Nephron progenitor cell (in vitro differentiated cells): Measurements from ENCODE around the gene NCOA1.
A peak's percentile ranks its signal among the peaks of the same experiment; 100 is the strongest.

Experiments
- DNase-seq: peaks from one replicate; pipeline ENCODE4 v3.0.0; 2021
- H3K27ac Mint-ChIP-seq: 2 replicates; pipeline ENCODE4 v1.8.0; 2021; ENCODE audit warnings: mild to moderate bottlenecking, moderate library complexity, mixed read lengths
- H3K27me3 Mint-ChIP-seq: 2 replicates; pipeline ENCODE4 v1.8.0; 2021; ENCODE audit warnings: mild to moderate bottlenecking, low read depth, mixed read lengths; ENCODE audit not compliant: poor library complexity
- H3K36me3 Mint-ChIP-seq: 2 replicates; pipeline ENCODE4 v1.8.0; 2021; ENCODE audit warnings: low read depth, mixed read lengths
- H3K4me1 Mint-ChIP-seq: 2 replicates; pipeline ENCODE4 v1.8.0; 2021; ENCODE audit warnings: mixed read lengths
- H3K4me3 Mint-ChIP-seq: 2 replicates; pipeline ENCODE4 v1.8.0; 2021; ENCODE audit warnings: mild to moderate bottlenecking, moderate library complexity, mixed read lengths
- H3K9me3 Mint-ChIP-seq: 2 replicates; pipeline ENCODE4 v1.8.0; 2021; ENCODE audit warnings: mild to moderate bottlenecking, moderate library complexity, mixed read lengths
- CTCF ChIP-seq: fragments of 200-600 bp; sonication (generic); IDR thresholded peaks from 2 replicates; pipeline ENCODE4 v1.5.0; 2021; ENCODE audit warnings: antibody characterized with exemption

The NCOA1 gene

GRCh38 chr2:24489465-24490180 lies 1.4 kb upstream of the NCOA1 start:
- no peak for DNase-seq

DNA sequence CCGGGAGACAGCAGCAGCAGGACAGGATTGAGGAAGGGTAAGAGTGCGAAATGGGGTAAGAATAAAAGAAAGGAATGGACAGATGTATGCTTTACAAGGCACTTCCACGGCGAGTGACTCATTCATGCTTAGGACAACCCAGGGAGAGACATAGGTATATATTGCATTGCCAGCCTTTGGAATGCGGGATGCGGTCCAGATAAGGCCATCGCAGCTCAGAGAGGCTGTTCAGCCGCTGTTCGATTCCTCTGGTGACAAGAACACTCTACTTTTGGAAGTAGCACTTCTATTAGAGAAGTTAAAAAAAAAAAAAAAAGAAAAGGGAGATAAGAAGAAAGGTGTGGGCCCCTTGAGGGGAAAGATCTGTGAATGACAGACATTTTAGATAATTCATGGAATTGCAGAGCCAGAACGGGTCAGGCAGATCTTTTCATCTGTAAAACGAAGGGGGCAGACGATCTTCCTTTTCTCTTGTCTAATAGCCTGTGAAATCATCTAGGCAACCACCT lies 819 bp upstream of the NCOA1 start:
- H3K4me1 Mint-ChIP-seq, result peaks cover 48% of the 10 kb centered on the region
- peaks cover 37% of the 10 kb centered on the region for H3K27me3 Mint-ChIP-seq
- peak; percentile 12 for DNase-seq
- no peaks in the 10 kb centered on the region for H3K9me3 Mint-ChIP-seq
- no peaks in the 10 kb centered on the region for H3K36me3 Mint-ChIP-seq
- TF ChIP-seq CTCF, result no peak
- H3K27ac Mint-ChIP-seq, result peak overlapping the region; percentile 3
- peak overlapping the region; percentile 81 for H3K4me3 Mint-ChIP-seq

More at GRCh38 chr2:24489465-24490180, 1.4 kb upstream of the NCOA1 start:
- Mint-ChIP-seq H3K9me3 (no peaks in the 10 kb centered on the region), H3K36me3 (no peaks in the 10 kb centered on the region), H3K4me3 (peak overlapping the region; percentile 81), H3K27ac (peak overlapping the region; percentile 3), H3K27me3 (peaks cover 37% of the 10 kb centered on the region), H3K4me1 (peaks cover 48% of the 10 kb centered on the region)
- TF ChIP-seq CTCF, result no peak

DNA sequence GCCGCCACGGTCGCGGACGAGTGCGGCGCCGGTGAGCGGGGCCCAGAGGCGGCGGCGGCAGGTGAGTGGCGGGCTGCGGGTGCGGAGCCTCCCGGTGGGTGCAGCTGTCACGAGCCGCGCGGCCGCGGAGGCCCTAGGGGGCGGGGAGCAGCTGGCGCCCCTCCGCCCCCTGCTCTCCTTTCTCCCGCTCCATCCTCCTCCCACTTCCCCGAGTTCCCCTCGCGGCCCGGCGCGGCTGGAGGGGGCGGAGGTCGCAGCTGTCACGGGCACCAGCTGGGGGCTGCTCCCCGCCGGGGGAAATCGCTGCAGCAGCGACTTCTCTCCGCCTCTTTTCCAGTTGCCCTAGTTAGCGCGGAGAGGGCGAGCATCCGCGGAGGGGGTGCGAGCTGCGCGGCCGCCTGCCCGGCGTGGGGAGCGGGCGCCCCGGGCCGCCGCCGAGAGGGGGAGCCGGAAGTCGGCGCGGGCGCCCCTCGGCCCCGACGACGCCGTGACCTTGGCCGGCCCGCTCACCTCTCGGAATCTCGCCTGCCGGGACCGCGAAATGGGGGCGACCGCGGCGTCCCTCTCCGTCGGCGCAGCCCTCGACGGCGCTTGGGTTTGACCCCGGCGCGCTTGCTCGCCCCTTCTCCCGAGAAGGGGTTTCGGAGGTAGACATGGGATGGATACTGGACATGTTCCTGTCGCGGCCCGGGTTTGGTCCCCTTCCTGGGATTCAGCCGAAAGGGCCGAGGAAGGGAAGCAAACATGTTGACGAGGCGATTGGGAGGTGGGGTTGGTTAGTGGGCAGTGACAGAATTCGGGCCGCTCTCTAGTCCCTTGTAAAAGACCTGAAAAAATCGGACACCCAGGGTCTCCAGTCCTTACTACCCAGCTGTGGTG lies 727 bp downstream of the NCOA1 start:
- H3K9me3 Mint-ChIP-seq, result no peaks in the 10 kb centered on the region
- H3K4me3 Mint-ChIP-seq, result peak overlapping the region; percentile 85
- H3K4me1 Mint-ChIP-seq, result peaks cover 48% of the 10 kb centered on the region
- peaks cover 37% of the 10 kb centered on the region for H3K27me3 Mint-ChIP-seq
- no peak for TF ChIP-seq CTCF
- peak; percentile 75 for DNase-seq
- H3K27ac Mint-ChIP-seq, result peak overlapping the region; percentile 57
- H3K36me3 Mint-ChIP-seq, result no peaks in the 10 kb centered on the region

GRCh38 chr2:24492421-24493279 lies 1.6 kb downstream of the NCOA1 start:
- H3K27me3 Mint-ChIP-seq, result peaks cover 37% of the 10 kb centered on the region
- H3K4me1 Mint-ChIP-seq, result peaks cover 48% of the 10 kb centered on the region
- H3K9me3 Mint-ChIP-seq, result no peaks in the 10 kb centered on the region
- TF ChIP-seq CTCF, result no peak
- peak overlapping the region; percentile 85 for H3K4me3 Mint-ChIP-seq
- H3K27ac Mint-ChIP-seq, result peak overlapping the region; percentile 57
- peak; percentile 5 for DNase-seq
- H3K36me3 Mint-ChIP-seq, result no peaks in the 10 kb centered on the region

DNA sequence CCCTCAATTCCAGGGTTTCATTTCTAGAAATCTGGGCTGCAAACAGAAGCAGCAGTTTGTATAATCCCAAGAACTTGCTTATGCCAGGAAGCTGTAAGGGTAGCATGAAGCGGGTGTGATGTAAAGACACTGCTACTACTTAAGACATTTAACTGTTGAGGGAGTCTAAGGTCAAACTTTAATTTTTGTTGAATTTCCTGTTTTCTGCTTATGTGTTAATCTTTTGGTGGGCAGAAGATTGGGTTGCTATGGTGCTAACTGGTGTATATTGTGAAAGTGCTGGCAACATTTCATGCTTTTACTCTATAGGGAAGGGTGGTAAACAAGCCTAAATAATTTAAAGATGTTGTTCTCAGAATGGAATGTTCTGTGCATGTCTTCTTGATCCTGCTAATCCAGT lies 2.7 kb downstream of the NCOA1 start:
- H3K27me3 Mint-ChIP-seq, result peaks cover 37% of the 10 kb centered on the region
- H3K36me3 Mint-ChIP-seq, result no peaks in the 10 kb centered on the region
- H3K4me1 Mint-ChIP-seq, result peaks cover 44% of the 10 kb centered on the region
- H3K4me3 Mint-ChIP-seq, result peak overlapping the region; percentile 85
- no peak overlapping the region for H3K27ac Mint-ChIP-seq
- no peak for DNase-seq
- TF ChIP-seq CTCF, result no peak
- no peaks in the 10 kb centered on the region for H3K9me3 Mint-ChIP-seq
